GM12891 (cell line): ENCODE data around the gene RNF208.

Source experiments
- PAX5 ChIP-seq: IDR thresholded peaks from 2 replicates; pipeline ENCODE4 v1.6.1; 2011; ENCODE audit warnings: low read length, moderate library complexity, mild to moderate bottlenecking; ENCODE audit not compliant: insufficient read depth, severe bottlenecking
- POLR2A ChIP-seq: IDR thresholded peaks from 2 replicates; pipeline ENCODE4 v1.6.1; 2011; ENCODE audit warnings: low read depth, low read length, control low read depth
- POLR2AphosphoS5 ChIP-seq: IDR thresholded peaks from 2 replicates; pipeline ENCODE4 v1.6.1; 2011; ENCODE audit warnings: low read depth, low read length, control low read depth
- POU2F2 ChIP-seq: IDR thresholded peaks from 2 replicates; pipeline ENCODE4 v1.6.1; 2011; ENCODE audit warnings: low read depth, mild to moderate bottlenecking, control low read depth, low read length, moderate library complexity
- SPI1 ChIP-seq: IDR thresholded peaks from 2 replicates; pipeline ENCODE4 v1.6.1; 2011; ENCODE audit warnings: low read depth, low read length, control low read depth
- TAF1 ChIP-seq: IDR thresholded peaks from 2 replicates; pipeline ENCODE4 v1.6.1; 2011; ENCODE audit warnings: low read depth, low read length, control low read depth

DNA sequence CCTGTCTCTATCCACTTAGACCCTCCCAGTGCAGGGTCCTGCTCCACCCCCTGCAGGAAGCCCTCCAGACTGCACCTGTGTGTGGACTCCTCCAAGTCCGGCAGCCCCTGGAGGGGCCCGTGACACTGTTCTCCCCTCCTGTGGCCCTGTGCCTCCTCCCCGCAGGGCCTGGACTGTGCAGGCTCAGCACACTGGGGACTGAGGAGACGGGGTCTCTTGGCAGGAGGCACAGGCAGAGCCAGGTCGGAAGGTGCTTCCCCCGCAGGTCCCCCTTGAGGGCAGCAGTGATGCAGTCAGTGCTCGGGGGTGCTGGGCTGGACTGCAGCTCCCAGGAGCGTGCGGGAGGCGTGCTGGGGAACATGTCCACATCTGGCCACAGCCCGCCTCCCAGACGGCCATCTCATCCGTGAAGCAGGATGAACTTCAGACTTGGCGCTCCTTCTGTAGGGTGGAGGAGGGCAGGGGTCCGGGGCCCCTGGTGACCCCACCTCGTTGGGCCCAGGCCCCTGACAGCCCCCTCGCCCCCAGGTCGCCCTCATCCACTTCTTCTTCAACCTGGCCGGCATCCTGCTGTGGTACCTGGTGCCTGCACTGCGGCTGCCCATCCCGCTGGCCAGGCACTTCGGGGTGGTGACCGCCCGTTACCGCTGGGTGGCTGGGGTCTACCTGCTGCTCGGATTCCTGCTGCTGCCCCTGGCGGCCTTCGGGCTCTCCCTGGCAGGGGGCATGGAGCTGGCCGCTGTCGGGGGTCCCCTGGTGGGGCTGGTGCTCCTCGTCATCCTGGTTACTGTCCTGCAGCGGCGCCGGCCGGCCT, 13.6 kb upstream of the RNF208 start:
- no peak for TF ChIP-seq POLR2AphosphoS5
- no peak for TF ChIP-seq POLR2A
- TF ChIP-seq TAF1: no peak
- TF ChIP-seq POU2F2: no peak
- no peak for TF ChIP-seq SPI1
- TF ChIP-seq PAX5: no peak
